Measurements from ENCODE around the gene ARAP2. TPM values are rescaled to one million over a fixed set of nuclear protein-coding genes. Genes with fewer than 3 reads are reported as not detected.

ARAP2 gene
- total RNA-seq, 4 donors from 2014 or later = 12.4 to 23.4 (median 14.4) TPM

DNA sequence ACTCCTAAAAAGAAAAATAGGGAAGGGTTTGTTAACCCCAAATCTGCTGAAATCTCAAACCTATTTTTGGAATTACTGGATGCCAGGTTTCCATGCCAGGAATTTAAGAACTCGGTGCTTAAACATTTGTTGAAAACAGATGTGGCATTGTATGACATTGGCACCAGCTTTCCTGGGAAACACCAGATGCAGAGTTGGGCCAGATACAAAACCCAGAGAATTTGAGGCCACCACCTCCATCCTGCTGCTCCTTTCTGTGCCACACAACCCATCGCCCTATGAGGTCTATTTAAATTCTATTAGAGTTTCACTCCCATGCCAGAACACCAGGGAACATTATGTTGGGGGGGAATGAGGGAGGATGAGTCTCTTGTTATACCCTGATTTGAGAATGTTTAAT lies 71.7 kb downstream of the ARAP2 start:
- no peaks in the 10 kb centered on the region for H3K9me3 ChIP-seq
- no peaks in the 10 kb centered on the region for H3K36me3 ChIP-seq
- 62 to 70% methylated on average over 2 of the region's 2 CpGs for whole genome bisulfite sequencing, 2 donors (ENCODE audit: low coverage in 1 of 2)
- H3K27ac ChIP-seq = no peak overlapping the region
- no peaks in the 10 kb centered on the region for H3K27me3 ChIP-seq
- H3K4me3 ChIP-seq = no peak overlapping the region
- TF ChIP-seq POLR2AphosphoS5 (IDR thresholded peaks at IDR 0.05) (no peak), EP300 (IDR thresholded peaks at IDR 0.05) (no peak), CTCF (IDR thresholded peaks at IDR 0.05) (no peak)
- ATAC-seq = no peak
- H3K4me1 ChIP-seq = no peaks in the 10 kb centered on the region

GRCh38 chr4:36168127-36168878 lies 76.0 kb downstream of the ARAP2 start:
- Histone ChIP-seq H3K27me3 (no peaks in the 10 kb centered on the region), H3K4me1 (no peaks in the 10 kb centered on the region), H3K4me3 (no peak overlapping the region), H3K36me3 (no peaks in the 10 kb centered on the region), H3K9me3 (no peaks in the 10 kb centered on the region), H3K27ac (no peak overlapping the region)
- TF ChIP-seq CTCF (IDR thresholded peaks at IDR 0.05) (no peak), POLR2A (IDR thresholded peaks at IDR 0.05) (no peak), POLR2AphosphoS5 (IDR thresholded peaks at IDR 0.05) (no peak), EP300 (IDR thresholded peaks at IDR 0.05) (no peak)
- no peak for ATAC-seq
- WGBS, 2 donors (ENCODE audit: low coverage in 1 of 2) = 73 to 76% methylated on average over 5 to 6 of the region's 6 CpGs

GRCh38 chr4:36165631-36166005 lies 78.7 kb downstream of the ARAP2 start:
- no peak for ATAC-seq
- 33 to 46% methylated on average over 2 of the region's 2 CpGs for WGBS, 2 donors (ENCODE audit: low coverage in 1 of 2)
- TF ChIP-seq POLR2AphosphoS5 (IDR thresholded peaks at IDR 0.05) (no peak), CTCF (IDR thresholded peaks at IDR 0.05) (no peak), EP300 (IDR thresholded peaks at IDR 0.05) (no peak), POLR2A (IDR thresholded peaks at IDR 0.05) (no peak)
- H3K4me1 ChIP-seq = no peaks in the 10 kb centered on the region
- no peaks in the 10 kb centered on the region for H3K27me3 ChIP-seq
- H3K36me3 ChIP-seq = no peaks in the 10 kb centered on the region
- no peak overlapping the region for H3K27ac ChIP-seq
- no peak overlapping the region for H3K4me3 ChIP-seq
- no peaks in the 10 kb centered on the region for H3K9me3 ChIP-seq

DNA sequence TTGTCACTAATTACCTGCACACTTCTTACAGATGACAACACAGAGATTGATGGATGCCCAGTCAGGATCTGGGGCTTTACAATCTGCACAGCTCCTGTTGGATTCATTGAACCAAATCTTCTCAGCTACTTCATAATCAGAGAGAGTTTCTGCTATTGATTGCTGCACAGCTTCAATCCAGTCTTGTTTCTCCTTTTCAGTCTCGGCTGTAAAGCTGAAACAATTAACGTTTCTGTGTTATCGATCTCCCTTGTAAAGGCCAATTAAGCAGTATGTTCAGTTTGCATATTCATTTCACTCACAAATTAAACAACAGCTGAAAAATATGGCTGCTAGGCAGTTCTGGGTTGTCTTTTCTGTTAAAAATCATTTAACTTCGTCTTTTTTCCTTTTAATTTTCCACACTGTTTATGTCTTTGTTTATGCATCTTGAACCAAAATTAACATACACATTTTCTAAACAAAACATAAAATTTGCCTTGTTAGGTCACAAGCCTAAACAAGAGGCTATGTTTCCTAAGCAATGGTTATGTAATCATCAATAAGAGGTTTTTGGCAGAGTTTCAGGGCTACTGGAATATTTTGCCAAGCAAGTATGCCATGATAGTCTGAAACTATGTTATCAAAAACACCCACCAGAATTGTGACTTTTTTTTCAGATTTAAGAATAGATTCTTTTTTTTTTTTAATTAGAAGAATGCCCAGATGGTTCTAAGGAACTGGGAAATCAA lies 79.2 kb downstream of the ARAP2 start:
- WGBS, 2 donors (ENCODE audit: low coverage in 1 of 2) = 53 to 89% methylated on average over 4 of the region's 4 CpGs
- ATAC-seq = no peak
- TF ChIP-seq EP300 (IDR thresholded peaks at IDR 0.05) (no peak), CTCF (IDR thresholded peaks at IDR 0.05) (no peak), POLR2AphosphoS5 (IDR thresholded peaks at IDR 0.05) (no peak)
- H3K4me3 ChIP-seq = no peak overlapping the region
- H3K9me3 ChIP-seq = no peaks in the 10 kb centered on the region
- no peaks in the 10 kb centered on the region for H3K4me1 ChIP-seq
- no peaks in the 10 kb centered on the region for H3K36me3 ChIP-seq
- H3K27me3 ChIP-seq = no peaks in the 10 kb centered on the region
- no peak overlapping the region for H3K27ac ChIP-seq

DNA sequence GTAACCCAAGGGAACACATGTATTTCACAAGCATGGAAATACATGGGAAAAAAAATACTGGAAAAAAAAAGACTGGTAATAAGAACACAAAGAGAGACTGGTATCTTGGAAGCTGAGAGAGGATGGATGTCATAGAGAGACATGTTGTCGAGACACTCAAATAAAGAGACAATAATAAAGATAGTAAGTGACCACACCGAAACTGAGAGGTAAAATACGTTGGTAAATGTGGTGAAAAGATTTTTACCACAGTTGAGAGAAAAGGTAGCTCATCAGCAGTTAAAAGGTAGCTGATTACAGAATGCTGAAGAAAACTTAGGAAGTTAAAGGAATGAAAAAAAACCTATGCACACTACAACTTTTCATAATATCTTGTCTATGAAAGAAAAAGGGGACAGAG lies 81.1 kb downstream of the ARAP2 start:
- Histone ChIP-seq H3K27me3 (no peaks in the 10 kb centered on the region), H3K4me1 (no peaks in the 10 kb centered on the region), H3K27ac (no peak overlapping the region), H3K36me3 (no peaks in the 10 kb centered on the region), H3K4me3 (no peak overlapping the region), H3K9me3 (no peaks in the 10 kb centered on the region)
- no peak for TF ChIP-seq POLR2A (IDR thresholded peaks at IDR 0.05)
- no peak for TF ChIP-seq EP300 (IDR thresholded peaks at IDR 0.05)
- TF ChIP-seq POLR2AphosphoS5 (IDR thresholded peaks at IDR 0.05) = no peak
- TF ChIP-seq CTCF (IDR thresholded peaks at IDR 0.05) = no peak
- no peak for ATAC-seq
- 77 to 100% methylated on average over 2 to 3 of the region's 3 CpGs for WGBS, 2 donors (ENCODE audit: low coverage in 1 of 2)

Data from gastroesophageal sphincter (tissue), 4 donors.